ENCODE results near the gene HSPA2.

The HSPA2 gene

GRCh38 chr14:64540208-64541202, at the start of gene HSPA2:
Gene HSPA2, plus strand, starts transcription at chr14:64540741. Its CDS starts 109 bp downstream, at chr14:64540850.
- DNase-seq = peak; percentile 97 to 98

- no peak for DNase-seq
Observed at GRCh38 chr14:64491637-64492036, 48.9 kb upstream of the HSPA2 start.

GRCh38 chr14:64493455-64493854, 47.1 kb upstream of the HSPA2 start:
- DNase-seq = no peak

- DNase-seq = no peak
Observed at GRCh38 chr14:64495252-64495651, 45.3 kb upstream of the HSPA2 start.

- DNase-seq = no peak
Observed at GRCh38 chr14:64496764-64497163, 43.8 kb upstream of the HSPA2 start.

GRCh38 chr14:64500088-64500487, 40.5 kb upstream of the HSPA2 start:
- no peak for DNase-seq

- DNase-seq = peak in 1 of 2 experiments; percentile 28
Observed at GRCh38 chr14:64501411-64502171, 39.0 kb upstream of the HSPA2 start.

GRCh38 chr14:64502456-64502855, 38.1 kb upstream of the HSPA2 start:
- DNase-seq = peak; percentile 43

GRCh38 chr14:64502887-64503433, 37.6 kb upstream of the HSPA2 start:
- DNase-seq = peak in 1 of 2 experiments; percentile 40

- DNase-seq = peak; percentile 94 to 95
Observed at GRCh38 chr14:64503434-64504309, 36.9 kb upstream of the HSPA2 start, which contains the start of gene ZBTB25. Gene ZBTB25, minus strand, starts transcription at chr14:64503838. Its CDS starts 13,305 bp downstream, at chr14:64490533.

GRCh38 chr14:64504310-64504896, 36.1 kb upstream of the HSPA2 start, which contains the start of gene ZBTB1:
Gene ZBTB1, plus strand, starts transcription at chr14:64504770. Its CDS starts 16,735 bp downstream, at chr14:64521505.
- DNase-seq = peak; percentile 89 to 93

GRCh38 chr14:64504897-64505794, 35.4 kb upstream of the HSPA2 start:
- peak; percentile 88 to 90 for DNase-seq

GRCh38 chr14:64506721-64507120, 33.8 kb upstream of the HSPA2 start:
- no peak for DNase-seq

- peak; percentile 38 to 52 for DNase-seq
Observed at GRCh38 chr14:64507376-64508156, 33.0 kb upstream of the HSPA2 start.

GRCh38 chr14:64508215-64508776, 32.2 kb upstream of the HSPA2 start:
- DNase-seq = no peak

GRCh38 chr14:64509036-64509435, 31.5 kb upstream of the HSPA2 start:
- DNase-seq = no peak

GRCh38 chr14:64510825-64511671, 29.5 kb upstream of the HSPA2 start:
- peak; percentile 58 to 60 for DNase-seq

GRCh38 chr14:64513271-64513670, 27.3 kb upstream of the HSPA2 start:
- DNase-seq = no peak
